ENCODE measurements around the gene VPS13C. TPM values are rescaled to one million over a fixed set of nuclear protein-coding genes. Genes with fewer than 3 reads are reported as not detected.
A peak's percentile ranks its signal among the peaks of the same experiment; 100 is the strongest.

Gene VPS13C
- total and polyA plus RNA-seq, 2 donors (not counting 3 experiments of a cell fraction or from before 2014, with no cell fraction given): 10.8 to 60.3 TPM

DNA sequence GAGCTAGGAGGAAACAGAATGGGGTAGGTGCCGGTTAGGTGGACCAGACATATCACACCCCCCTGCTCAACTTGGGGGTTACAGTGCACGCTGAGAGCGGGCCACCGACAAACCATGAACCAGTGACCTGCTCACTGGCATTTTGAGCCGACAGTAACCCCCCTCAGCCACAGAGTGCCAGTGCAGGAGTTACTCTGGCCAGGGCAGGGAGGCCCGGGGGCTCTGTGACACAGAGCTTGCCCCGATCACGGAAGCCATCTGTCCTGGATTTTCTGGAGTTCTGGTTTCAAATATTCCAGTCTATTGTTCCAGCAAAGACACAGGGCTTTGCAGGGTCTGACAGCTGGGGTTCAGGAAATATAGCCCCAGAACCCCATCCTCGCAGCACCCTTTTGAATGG lies 225.2 kb downstream of the VPS13C start:
- no peak for TF ChIP-seq POLR2AphosphoS5 (IDR thresholded peaks at IDR 0.05; ENCODE audit: insufficient read depth, low read depth, low read length)
- TF ChIP-seq EZH2 (IDR thresholded peaks at IDR 0.05; ENCODE audit: borderline replicate concordance, low read depth, low read length, severe bottlenecking): no peak
- no peak for TF ChIP-seq MYC (IDR thresholded peaks at IDR 0.05; ENCODE audit: low read depth, low read length)
- no peak for TF ChIP-seq FOS (IDR thresholded peaks at IDR 0.05; ENCODE audit: borderline replicate concordance, insufficient read depth, low read length)
- no peaks in the 10 kb centered on the region for H3K4me1 ChIP-seq (ENCODE audit: control insufficient read depth, extremely low read depth, insufficient read depth, low read length)
- intact Hi-C loops (cut with micrococcal nuclease) (loop anchor here (1.0 to 10.0 kb wide), 4 partner anchors 304 to 1327 kb away; no protein-coding TSS in a partner anchor), dilution Hi-C loops (cut with MboI; ENCODE audit: extremely low pct_ligation_motif_present, low sequenced_read_pairs) (no loop called here)
- H3K27me3 ChIP-seq (ENCODE audit: control insufficient read depth in 2 of 2, insufficient read depth in 2 of 2, low read length in 2 of 2): peaks cover 4 to 7% of the 10 kb centered on the region in 2 experiments
- no peaks in the 10 kb centered on the region for H3K79me2 ChIP-seq (ENCODE audit: control insufficient read depth, insufficient read depth, low read length)
- no peaks in the 10 kb centered on the region for H3K36me3 ChIP-seq (ENCODE audit: control insufficient read depth in 2 of 2, extremely low read depth in 1 of 2, insufficient read depth in 2 of 2, low read length in 2 of 2)
- no peak for FAIRE-seq
- H3K4me2 ChIP-seq (ENCODE audit: insufficient read depth, low read length): no peak overlapping the region
- no peak overlapping the region for H3K9ac ChIP-seq (replicated peaks; ENCODE audit: extremely low read depth, insufficient read depth, low read length)
- H3K27ac ChIP-seq (ENCODE audit: insufficient read depth, low read depth, low read length): no peak overlapping the region
- BruUV-seq (replicated peaks): no TSS peak
- CTCF ChIA-PET: interaction anchor here (0.6 to 6.8 kb wide), 37 partner anchors 9 to 1327 kb away, joined by 3 to 430 read pairs (median 4); partner anchors contain the start of genes RORA and VPS13C
- no peaks in the 10 kb centered on the region for H3K9me1 ChIP-seq (replicated peaks; ENCODE audit: control insufficient read depth, extremely low read depth, insufficient read depth, low read length)
- H4K20me1 ChIP-seq (replicated peaks; ENCODE audit: control insufficient read depth, extremely low read depth, insufficient read depth, low read length): no peaks in the 10 kb centered on the region
- no peaks in the 10 kb centered on the region for H3K9me3 ChIP-seq (replicated peaks; ENCODE audit: control insufficient read depth, insufficient read depth, low read length)
- H2AFZ ChIP-seq (ENCODE audit: low read depth, low read length): peak overlapping the region; percentile 35
- no peak overlapping the region for H3K4me3 ChIP-seq (replicated peaks in 1 of 3; ENCODE audit: insufficient read depth in 1 of 3, low read depth in 1 of 3, low read length in 3 of 3)
- POLR2A ChIA-PET: no interaction called here
- DNase-seq (ENCODE audit: low read depth, low spot score): no peak

DNA sequence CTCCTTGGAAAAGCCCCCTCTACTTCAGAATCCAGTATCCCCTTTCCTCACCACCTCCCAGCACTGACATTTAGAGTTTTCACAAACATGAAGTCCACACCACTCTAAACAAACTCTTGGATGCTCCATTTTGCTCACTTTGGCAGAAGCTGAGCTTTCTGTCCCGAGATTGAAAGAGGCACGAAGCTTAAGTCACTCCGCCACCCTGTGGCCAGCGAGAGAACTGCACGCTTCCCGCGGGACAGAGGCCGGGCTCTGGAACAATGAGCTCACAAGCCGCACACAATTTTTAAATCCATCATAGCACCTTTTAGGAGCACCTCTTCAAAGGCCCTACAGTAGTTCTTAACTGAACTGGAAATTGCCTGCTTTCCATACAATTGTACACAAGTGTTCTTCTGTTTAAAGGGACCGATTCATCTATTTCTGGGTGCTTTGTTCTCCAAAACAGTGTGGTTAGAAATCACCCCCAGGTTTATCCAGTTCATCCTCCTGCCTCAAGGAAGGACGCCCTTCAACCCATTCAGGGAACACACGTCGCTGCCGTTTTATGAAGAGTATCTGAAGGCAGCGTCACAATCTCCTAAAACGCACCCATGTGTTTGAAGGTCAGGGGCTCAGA lies 226.1 kb downstream of the VPS13C start:
- TF ChIP-seq POLR2A (IDR thresholded peaks at IDR 0.05; ENCODE audit: low read depth, low read length): no peak
- no peak for TF ChIP-seq MYC (IDR thresholded peaks at IDR 0.05; ENCODE audit: low read depth, low read length)
- TF ChIP-seq GATA2 (IDR thresholded peaks at IDR 0.05; ENCODE audit: insufficient read depth, insufficient read length, low read depth, low read length): no peak
- TF ChIP-seq, protein P1, sequence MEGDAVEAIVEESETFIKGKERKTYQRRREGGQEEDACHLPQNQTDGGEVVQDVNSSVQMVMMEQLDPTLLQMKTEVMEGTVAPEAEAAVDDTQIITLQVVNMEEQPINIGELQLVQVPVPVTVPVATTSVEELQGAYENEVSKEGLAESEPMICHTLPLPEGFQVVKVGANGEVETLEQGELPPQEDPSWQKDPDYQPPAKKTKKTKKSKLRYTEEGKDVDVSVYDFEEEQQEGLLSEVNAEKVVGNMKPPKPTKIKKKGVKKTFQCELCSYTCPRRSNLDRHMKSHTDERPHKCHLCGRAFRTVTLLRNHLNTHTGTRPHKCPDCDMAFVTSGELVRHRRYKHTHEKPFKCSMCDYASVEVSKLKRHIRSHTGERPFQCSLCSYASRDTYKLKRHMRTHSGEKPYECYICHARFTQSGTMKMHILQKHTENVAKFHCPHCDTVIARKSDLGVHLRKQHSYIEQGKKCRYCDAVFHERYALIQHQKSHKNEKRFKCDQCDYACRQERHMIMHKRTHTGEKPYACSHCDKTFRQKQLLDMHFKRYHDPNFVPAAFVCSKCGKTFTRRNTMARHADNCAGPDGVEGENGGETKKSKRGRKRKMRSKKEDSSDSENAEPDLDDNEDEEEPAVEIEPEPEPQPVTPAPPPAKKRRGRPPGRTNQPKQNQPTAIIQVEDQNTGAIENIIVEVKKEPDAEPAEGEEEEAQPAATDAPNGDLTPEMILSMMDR (IDR thresholded peaks at IDR 0.05; ENCODE audit: extremely low read depth in 1 of 2, insufficient read depth in 1 of 2, low read depth in 1 of 2, low read length in 2 of 2): peak; percentile 87 to 98
- TF ChIP-seq, protein P2, sequence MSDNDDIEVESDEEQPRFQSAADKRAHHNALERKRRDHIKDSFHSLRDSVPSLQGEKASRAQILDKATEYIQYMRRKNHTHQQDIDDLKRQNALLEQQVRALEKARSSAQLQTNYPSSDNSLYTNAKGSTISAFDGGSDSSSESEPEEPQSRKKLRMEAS (IDR thresholded peaks at IDR 0.05; ENCODE audit: insufficient read depth, insufficient read length): no peak
- TF ChIP-seq EZH2 (IDR thresholded peaks at IDR 0.05; ENCODE audit: borderline replicate concordance, low read depth, low read length, severe bottlenecking): no peak
- no peak for TF ChIP-seq POLR2AphosphoS5 (IDR thresholded peaks at IDR 0.05; ENCODE audit: insufficient read depth, low read depth, low read length)
- no peak for TF ChIP-seq FOS (IDR thresholded peaks at IDR 0.05; ENCODE audit: borderline replicate concordance, insufficient read depth, low read length)
- no peak for TF ChIP-seq JUN (IDR thresholded peaks at IDR 0.05; ENCODE audit: borderline replicate concordance, insufficient read depth, insufficient read length, low read depth)
- H3K36me3 ChIP-seq (ENCODE audit: control insufficient read depth in 2 of 2, extremely low read depth in 1 of 2, insufficient read depth in 2 of 2, low read length in 2 of 2): no peaks in the 10 kb centered on the region
- peak; percentile 72 for DNase-seq (ENCODE audit: low read depth, low spot score)
- no peaks in the 10 kb centered on the region for H3K9me3 ChIP-seq (replicated peaks; ENCODE audit: control insufficient read depth, insufficient read depth, low read length)
- dilution Hi-C loops (cut with MboI; ENCODE audit: extremely low pct_ligation_motif_present, low sequenced_read_pairs): no loop called here
- intact Hi-C loops (cut with micrococcal nuclease): loop anchor here (1.0 to 10.0 kb wide), 2 partner anchors 667 to 919 kb away; no protein-coding TSS in a partner anchor
- no peak overlapping the region for H3K4me3 ChIP-seq (replicated peaks in 1 of 3; ENCODE audit: insufficient read depth in 1 of 3, low read depth in 1 of 3, low read length in 3 of 3)
- H3K4me2 ChIP-seq (ENCODE audit: insufficient read depth, low read length): no peak overlapping the region
- no peaks in the 10 kb centered on the region for H3K9me1 ChIP-seq (replicated peaks; ENCODE audit: control insufficient read depth, extremely low read depth, insufficient read depth, low read length)
- ChIA-PET CTCF (interaction anchor here (0.5 to 6.8 kb wide), 109 partner anchors 9 to 1331 kb away, joined by 3 to 430 read pairs (median 4); partner anchors contain the start of genes C2CD4A and RORA), POLR2A (no interaction called here)
- peaks cover 4 to 7% of the 10 kb centered on the region in 2 experiments for H3K27me3 ChIP-seq (ENCODE audit: control insufficient read depth in 2 of 2, insufficient read depth in 2 of 2, low read length in 2 of 2)
- peak; percentile 87 for FAIRE-seq
- H3K4me1 ChIP-seq (ENCODE audit: control insufficient read depth, extremely low read depth, insufficient read depth, low read length): no peaks in the 10 kb centered on the region
- no peak overlapping the region for H3K9ac ChIP-seq (replicated peaks; ENCODE audit: extremely low read depth, insufficient read depth, low read length)
- no peaks in the 10 kb centered on the region for H4K20me1 ChIP-seq (replicated peaks; ENCODE audit: control insufficient read depth, extremely low read depth, insufficient read depth, low read length)
- no peak overlapping the region for H2AFZ ChIP-seq (ENCODE audit: low read depth, low read length)
- BruUV-seq (replicated peaks): no TSS peak
- no peaks in the 10 kb centered on the region for H3K79me2 ChIP-seq (ENCODE audit: control insufficient read depth, insufficient read depth, low read length)
- no peak overlapping the region for H3K27ac ChIP-seq (ENCODE audit: insufficient read depth, low read depth, low read length)

Data from endothelial cell of umbilical vein (primary cell).